ENCODE results near the gene GLDN. TPM values are rescaled to one million over a fixed set of nuclear protein-coding genes. Genes with fewer than 3 reads are reported as not detected.

The GLDN gene
- total and polyA plus RNA-seq, 2 experiments from 2014 or later, result 0.32 to 1.2 TPM

DNA sequence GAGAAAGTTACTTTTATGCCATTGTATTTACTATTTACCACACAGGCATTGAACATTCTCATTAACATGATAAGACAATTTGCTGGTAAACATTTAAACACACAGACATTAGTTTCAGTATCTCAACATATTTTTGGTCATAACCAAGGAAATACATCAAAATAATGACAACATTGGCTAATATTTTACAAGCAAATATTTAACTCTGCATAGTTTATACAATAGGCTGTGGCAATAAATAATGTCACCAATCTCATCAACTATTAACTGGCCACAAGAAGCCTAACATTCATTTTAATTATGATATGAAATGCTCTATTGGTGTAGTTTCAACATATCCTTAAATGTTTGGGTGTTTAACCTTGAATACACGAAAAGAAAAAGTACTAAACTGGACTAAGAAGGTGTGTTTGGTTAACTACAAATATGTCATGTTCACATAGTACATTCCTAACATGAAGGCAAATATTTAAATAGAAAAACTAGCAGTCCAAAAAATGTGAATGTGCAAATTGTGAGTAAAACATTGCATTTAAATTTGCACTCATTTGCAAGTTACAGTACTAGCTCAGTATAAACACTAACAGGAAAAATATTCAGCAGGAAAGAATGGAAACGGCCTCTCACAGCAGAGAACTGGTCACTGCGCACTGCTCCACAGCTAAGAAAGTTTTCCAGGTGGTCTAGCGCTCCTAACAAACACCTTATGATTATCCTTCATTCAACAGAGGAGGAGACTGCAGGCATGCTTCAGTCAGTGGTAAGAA, 106.6 kb downstream of the GLDN start:
- DNase-seq (ENCODE audit: low spot score) (no peak), ATAC-seq (no peak)
- no peak overlapping the region for H3K4me3 ChIP-seq
- no peak overlapping the region for H3K4me2 ChIP-seq
- H3F3A ChIP-seq (replicated peaks; ENCODE audit: low read depth), result no peaks in the 10 kb centered on the region
- H3K36me3 Mint-ChIP-seq (ENCODE audit: low read depth), result peaks cover 5% of the 10 kb centered on the region; the same call in 1 of the 3 replicates
- peaks cover 7% of the 10 kb centered on the region for H3K27me3 Mint-ChIP-seq (ENCODE audit: insufficient read depth, low read depth, poor library complexity)
- no peak for TF ChIP-seq CREB1 (CRISPR knock-in tag; IDR thresholded peaks at IDR 0.05; ENCODE audit: low read depth)
- H3K79me2 ChIP-seq (replicated peaks; ENCODE audit: insufficient read depth), result no peaks in the 10 kb centered on the region
- H3K36me3 ChIP-seq (ENCODE audit: insufficient read depth), result no peaks in the 10 kb centered on the region
- H2AFZ ChIP-seq, result no peak overlapping the region
- H3K27ac ChIP-seq (ENCODE audit: low read depth), result no peak overlapping the region
- no peaks in the 10 kb centered on the region for H4K20me1 ChIP-seq (replicated peaks; ENCODE audit: insufficient read depth)
- no peak overlapping the region for H3K4me3 Mint-ChIP-seq
- peaks cover 20% of the 10 kb centered on the region for H3K4me1 Mint-ChIP-seq
- H3K27ac Mint-ChIP-seq, result no peak overlapping the region
- H3K4me1 ChIP-seq (ENCODE audit: insufficient read depth), result 0 out of 2 replicates have a peak, but pooled peaks cover 5% of the 10 kb centered on the region
- H3K27me3 ChIP-seq (ENCODE audit: insufficient read depth), result no peaks in the 10 kb centered on the region
- no peaks in the 10 kb centered on the region for H3K9me3 Mint-ChIP-seq
- no peaks in the 10 kb centered on the region for H3K9me2 ChIP-seq (ENCODE audit: insufficient read depth)

DNA sequence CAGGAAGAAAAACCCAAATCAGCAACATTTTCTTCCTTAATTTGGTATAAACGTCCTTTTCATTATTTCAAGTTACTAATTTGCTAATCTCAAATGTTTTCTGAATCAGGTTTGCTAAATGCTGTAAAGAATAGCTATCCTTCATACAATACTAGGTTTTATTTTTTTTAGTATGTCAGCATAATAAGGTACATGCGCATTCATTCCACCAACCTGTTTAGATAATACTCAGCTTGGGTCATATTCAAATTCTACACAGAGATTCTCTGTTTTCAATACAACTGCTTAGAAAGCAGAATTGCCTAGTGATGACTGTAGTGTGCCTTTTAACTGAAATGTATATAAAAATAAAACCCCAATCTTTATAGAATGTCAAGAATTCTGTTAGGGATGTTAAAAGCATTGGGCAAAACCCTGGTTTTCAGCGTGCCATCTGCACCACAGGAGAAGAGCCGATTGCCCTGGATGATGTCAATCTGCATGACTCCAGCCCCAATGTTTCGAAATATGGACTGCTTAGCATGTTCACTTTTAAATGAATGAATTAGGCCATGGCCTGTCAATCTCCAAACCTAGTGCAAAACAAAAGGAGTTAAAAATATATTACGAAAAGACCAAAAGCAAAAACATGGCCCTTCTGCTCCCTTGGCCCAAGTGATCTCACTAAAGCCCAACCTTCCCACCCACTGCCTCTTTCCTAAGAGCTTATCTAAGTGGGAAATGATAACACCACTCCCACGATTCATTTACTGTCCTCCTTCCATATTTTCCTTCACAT, 107.4 kb downstream of the GLDN start:
- Histone ChIP-seq H3K79me2 (replicated peaks; ENCODE audit: insufficient read depth) (no peaks in the 10 kb centered on the region), H4K20me1 (replicated peaks; ENCODE audit: insufficient read depth) (no peaks in the 10 kb centered on the region), H3K27me3 (ENCODE audit: insufficient read depth) (no peaks in the 10 kb centered on the region), H3K4me1 (ENCODE audit: insufficient read depth) (0 out of 2 replicates have a peak, but pooled peaks cover 5% of the 10 kb centered on the region), H3K27ac (ENCODE audit: low read depth) (no peak overlapping the region), H3K9me2 (ENCODE audit: insufficient read depth) (no peaks in the 10 kb centered on the region), H2AFZ (no peak overlapping the region), H3K4me2 (no peak overlapping the region), H3K36me3 (ENCODE audit: insufficient read depth) (no peaks in the 10 kb centered on the region), H3K4me3 (no peak overlapping the region), H3F3A (replicated peaks; ENCODE audit: low read depth) (no peaks in the 10 kb centered on the region)
- Mint-ChIP-seq H3K27ac (peak overlapping the region; percentile 30; the same call in 1 of the 2 replicates), H3K36me3 (ENCODE audit: low read depth) (peaks cover 5% of the 10 kb centered on the region; the same call in 1 of the 3 replicates), H3K4me3 (no peak overlapping the region), H3K4me1 (peaks cover 20% of the 10 kb centered on the region), H3K9me3 (no peaks in the 10 kb centered on the region), H3K27me3 (ENCODE audit: insufficient read depth, low read depth, poor library complexity) (peaks cover 7% of the 10 kb centered on the region)
- DNase-seq (ENCODE audit: low spot score) (no peak), ATAC-seq (no peak)
- TF ChIP-seq, protein P1, sequence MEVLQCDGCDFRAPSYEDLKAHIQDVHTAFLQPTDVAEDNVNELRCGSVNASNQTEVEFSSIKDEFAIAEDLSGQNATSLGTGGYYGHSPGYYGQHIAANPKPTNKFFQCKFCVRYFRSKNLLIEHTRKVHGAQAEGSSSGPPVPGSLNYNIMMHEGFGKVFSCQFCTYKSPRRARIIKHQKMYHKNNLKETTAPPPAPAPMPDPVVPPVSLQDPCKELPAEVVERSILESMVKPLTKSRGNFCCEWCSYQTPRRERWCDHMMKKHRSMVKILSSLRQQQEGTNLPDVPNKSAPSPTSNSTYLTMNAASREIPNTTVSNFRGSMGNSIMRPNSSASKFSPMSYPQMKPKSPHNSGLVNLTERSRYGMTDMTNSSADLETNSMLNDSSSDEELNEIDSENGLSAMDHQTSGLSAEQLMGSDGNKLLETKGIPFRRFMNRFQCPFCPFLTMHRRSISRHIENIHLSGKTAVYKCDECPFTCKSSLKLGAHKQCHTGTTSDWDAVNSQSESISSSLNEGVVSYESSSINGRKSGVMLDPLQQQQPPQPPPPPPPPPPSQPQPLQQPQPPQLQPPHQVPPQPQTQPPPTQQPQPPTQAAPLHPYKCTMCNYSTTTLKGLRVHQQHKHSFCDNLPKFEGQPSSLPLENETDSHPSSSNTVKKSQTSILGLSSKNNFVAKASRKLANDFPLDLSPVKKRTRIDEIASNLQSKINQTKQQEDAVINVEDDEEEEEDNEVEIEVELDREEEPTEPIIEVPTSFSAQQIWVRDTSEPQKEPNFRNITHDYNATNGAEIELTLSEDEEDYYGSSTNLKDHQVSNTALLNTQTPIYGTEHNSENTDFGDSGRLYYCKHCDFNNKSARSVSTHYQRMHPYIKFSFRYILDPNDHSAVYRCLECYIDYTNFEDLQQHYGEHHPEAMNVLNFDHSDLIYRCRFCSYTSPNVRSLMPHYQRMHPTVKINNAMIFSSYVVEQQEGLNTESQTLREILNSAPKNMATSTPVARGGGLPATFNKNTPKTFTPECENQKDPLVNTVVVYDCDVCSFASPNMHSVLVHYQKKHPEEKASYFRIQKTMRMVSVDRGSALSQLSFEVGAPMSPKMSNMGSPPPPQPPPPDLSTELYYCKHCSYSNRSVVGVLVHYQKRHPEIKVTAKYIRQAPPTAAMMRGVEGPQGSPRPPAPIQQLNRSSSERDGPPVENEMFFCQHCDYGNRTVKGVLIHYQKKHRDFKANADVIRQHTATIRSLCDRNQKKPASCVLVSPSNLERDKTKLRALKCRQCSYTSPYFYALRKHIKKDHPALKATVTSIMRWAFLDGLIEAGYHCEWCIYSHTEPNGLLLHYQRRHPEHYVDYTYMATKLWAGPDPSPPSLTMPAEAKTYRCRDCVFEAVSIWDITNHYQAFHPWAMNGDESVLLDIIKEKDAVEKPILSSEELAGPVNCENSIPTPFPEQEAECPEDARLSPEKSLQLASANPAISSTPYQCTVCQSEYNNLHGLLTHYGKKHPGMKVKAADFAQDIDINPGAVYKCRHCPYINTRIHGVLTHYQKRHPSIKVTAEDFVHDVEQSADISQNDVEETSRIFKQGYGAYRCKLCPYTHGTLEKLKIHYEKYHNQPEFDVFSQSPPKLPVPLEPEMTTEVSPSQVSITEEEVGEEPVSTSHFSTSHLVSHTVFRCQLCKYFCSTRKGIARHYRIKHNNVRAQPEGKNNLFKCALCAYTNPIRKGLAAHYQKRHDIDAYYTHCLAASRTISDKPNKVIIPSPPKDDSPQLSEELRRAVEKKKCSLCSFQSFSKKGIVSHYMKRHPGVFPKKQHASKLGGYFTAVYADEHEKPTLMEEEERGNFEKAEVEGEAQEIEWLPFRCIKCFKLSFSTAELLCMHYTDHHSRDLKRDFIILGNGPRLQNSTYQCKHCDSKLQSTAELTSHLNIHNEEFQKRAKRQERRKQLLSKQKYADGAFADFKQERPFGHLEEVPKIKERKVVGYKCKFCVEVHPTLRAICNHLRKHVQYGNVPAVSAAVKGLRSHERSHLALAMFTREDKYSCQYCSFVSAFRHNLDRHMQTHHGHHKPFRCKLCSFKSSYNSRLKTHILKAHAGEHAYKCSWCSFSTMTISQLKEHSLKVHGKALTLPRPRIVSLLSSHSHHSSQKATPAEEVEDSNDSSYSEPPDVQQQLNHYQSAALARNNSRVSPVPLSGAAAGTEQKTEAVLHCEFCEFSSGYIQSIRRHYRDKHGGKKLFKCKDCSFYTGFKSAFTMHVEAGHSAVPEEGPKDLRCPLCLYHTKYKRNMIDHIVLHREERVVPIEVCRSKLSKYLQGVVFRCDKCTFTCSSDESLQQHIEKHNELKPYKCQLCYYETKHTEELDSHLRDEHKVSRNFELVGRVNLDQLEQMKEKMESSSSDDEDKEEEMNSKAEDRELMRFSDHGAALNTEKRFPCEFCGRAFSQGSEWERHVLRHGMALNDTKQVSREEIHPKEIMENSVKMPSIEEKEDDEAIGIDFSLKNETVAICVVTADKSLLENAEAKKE (CRISPR knock-in tag; IDR thresholded peaks at IDR 0.05), result no peak
- TF ChIP-seq CREB1 (CRISPR knock-in tag; IDR thresholded peaks at IDR 0.05; ENCODE audit: low read depth) (no peak), EZH2 (IDR thresholded peaks at IDR 0.05; ENCODE audit: low read depth, unreplicated experiment) (no peak), ZNF114 (CRISPR knock-in tag; IDR thresholded peaks at IDR 0.05) (no peak), ETS1 (IDR thresholded peaks at IDR 0.05) (no peak)
- TF ChIP-seq, protein P2, sequence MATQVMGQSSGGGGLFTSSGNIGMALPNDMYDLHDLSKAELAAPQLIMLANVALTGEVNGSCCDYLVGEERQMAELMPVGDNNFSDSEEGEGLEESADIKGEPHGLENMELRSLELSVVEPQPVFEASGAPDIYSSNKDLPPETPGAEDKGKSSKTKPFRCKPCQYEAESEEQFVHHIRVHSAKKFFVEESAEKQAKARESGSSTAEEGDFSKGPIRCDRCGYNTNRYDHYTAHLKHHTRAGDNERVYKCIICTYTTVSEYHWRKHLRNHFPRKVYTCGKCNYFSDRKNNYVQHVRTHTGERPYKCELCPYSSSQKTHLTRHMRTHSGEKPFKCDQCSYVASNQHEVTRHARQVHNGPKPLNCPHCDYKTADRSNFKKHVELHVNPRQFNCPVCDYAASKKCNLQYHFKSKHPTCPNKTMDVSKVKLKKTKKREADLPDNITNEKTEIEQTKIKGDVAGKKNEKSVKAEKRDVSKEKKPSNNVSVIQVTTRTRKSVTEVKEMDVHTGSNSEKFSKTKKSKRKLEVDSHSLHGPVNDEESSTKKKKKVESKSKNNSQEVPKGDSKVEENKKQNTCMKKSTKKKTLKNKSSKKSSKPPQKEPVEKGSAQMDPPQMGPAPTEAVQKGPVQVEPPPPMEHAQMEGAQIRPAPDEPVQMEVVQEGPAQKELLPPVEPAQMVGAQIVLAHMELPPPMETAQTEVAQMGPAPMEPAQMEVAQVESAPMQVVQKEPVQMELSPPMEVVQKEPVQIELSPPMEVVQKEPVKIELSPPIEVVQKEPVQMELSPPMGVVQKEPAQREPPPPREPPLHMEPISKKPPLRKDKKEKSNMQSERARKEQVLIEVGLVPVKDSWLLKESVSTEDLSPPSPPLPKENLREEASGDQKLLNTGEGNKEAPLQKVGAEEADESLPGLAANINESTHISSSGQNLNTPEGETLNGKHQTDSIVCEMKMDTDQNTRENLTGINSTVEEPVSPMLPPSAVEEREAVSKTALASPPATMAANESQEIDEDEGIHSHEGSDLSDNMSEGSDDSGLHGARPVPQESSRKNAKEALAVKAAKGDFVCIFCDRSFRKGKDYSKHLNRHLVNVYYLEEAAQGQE (IDR thresholded peaks at IDR 0.05; ENCODE audit: unreplicated experiment), result no peak

Measured in GM23338 (cell line).